Ammon's horn (tissue), 1 donor: ENCODE measurements around the gene MYPN.
A peak's percentile ranks its signal among the peaks of the same experiment; 100 is the strongest.
"Not testable (repeated sequence)": the region's sequence is repeated elsewhere in the genome, so short reads cannot be mapped to it uniquely, and the experiment has no call there.

Experiments used
- DNase-seq: peaks from one replicate; pipeline ENCODE4 v3.0.0-alpha.2; 2016; ENCODE audit warnings: low spot score

Gene MYPN

GRCh38 chr10:68109331-68109730 is at the start of gene MYPN:
Gene MYPN, plus strand, starts transcription at chr10:68109488. Its CDS starts 11,951 bp downstream, at chr10:68121439.
- DNase-seq: no peak

- no peak for DNase-seq
These were observed 42.3 kb upstream of the MYPN start for GRCh38 chr10:68067029-68067428.

- no peak for DNase-seq
These were observed 41.8 kb upstream of the MYPN start for GRCh38 chr10:68067508-68067907.

- no peak for DNase-seq
These were observed 35.7 kb upstream of the MYPN start for GRCh38 chr10:68073631-68074030.

- peak; percentile 49 for DNase-seq
These were observed 35.1 kb upstream of the MYPN start for GRCh38 chr10:68074031-68074774.

- peak; percentile 96 for DNase-seq
These were observed 34.3 kb upstream of the MYPN start, which contains the start of gene HERC4 for GRCh38 chr10:68074775-68075549. Gene HERC4, minus strand, starts transcription at chr10:68075283. Its CDS starts 2,175 bp downstream, at chr10:68073108.

GRCh38 chr10:68075550-68076004 is 33.7 kb upstream of the MYPN start:
- peak; percentile 10 for DNase-seq

- DNase-seq: not testable (repeated sequence)
These were observed 33.2 kb upstream of the MYPN start for GRCh38 chr10:68076081-68076480.

GRCh38 chr10:68077026-68077425 is 32.3 kb upstream of the MYPN start:
- no peak for DNase-seq

- DNase-seq: no peak
These were observed 29.9 kb upstream of the MYPN start for GRCh38 chr10:68079434-68079833.

GRCh38 chr10:68080853-68081431 is 28.3 kb upstream of the MYPN start:
- no peak for DNase-seq

GRCh38 chr10:68081916-68082315 is 27.4 kb upstream of the MYPN start:
- DNase-seq: no peak

- DNase-seq: peak; percentile 12
These were observed 26.4 kb upstream of the MYPN start for GRCh38 chr10:68082872-68083271.

- DNase-seq: peak; percentile 5
These were observed 25.3 kb upstream of the MYPN start for GRCh38 chr10:68083953-68084352.

- DNase-seq: no peak
These were observed 24.8 kb upstream of the MYPN start for GRCh38 chr10:68084469-68084868.

GRCh38 chr10:68086011-68086410 is 23.3 kb upstream of the MYPN start:
- DNase-seq: no peak

GRCh38 chr10:68086910-68087684 is 22.2 kb upstream of the MYPN start:
- no peak for DNase-seq

- no peak for DNase-seq
These were observed 21.4 kb upstream of the MYPN start for GRCh38 chr10:68087685-68088401.

GRCh38 chr10:68088740-68089139 is 20.5 kb upstream of the MYPN start:
- peak; percentile 9 for DNase-seq

- DNase-seq: no peak
These were observed 18.7 kb upstream of the MYPN start for GRCh38 chr10:68090586-68090985.

GRCh38 chr10:68092512-68092911 is 16.8 kb upstream of the MYPN start:
- no peak for DNase-seq
